ENCODE results near the gene INHBC. TPM values are rescaled to one million over a fixed set of nuclear protein-coding genes. Genes with fewer than 3 reads are reported as not detected.
"Not testable (repeated sequence)": the region's sequence is repeated elsewhere in the genome, so short reads cannot be mapped to it uniquely, and the experiment has no call there.

Gene INHBC
- total RNA-seq, 2 donors from 2014 or later, result not detected

DNA sequence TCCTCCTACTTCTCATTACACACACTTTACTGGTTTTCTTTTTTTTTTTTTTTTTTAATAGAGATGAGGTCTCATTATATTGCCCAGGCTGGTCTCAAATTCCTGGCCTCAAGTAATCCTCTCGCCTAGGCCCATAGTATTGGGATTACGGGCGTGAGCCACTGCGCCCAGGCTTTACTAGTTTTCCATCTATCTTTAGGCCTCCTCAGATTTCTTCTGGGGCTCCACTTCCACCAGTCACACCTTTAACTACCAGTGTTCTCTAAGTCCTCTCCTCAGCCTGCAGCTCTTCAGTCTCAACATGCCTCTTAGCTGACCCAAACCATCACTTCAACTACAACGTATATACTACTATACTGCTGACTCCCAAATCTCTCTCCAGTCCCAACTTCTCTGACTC lies 14.1 kb upstream of the INHBC start:
- no peak for DNase-seq (ENCODE audit: low spot score)
- intact Hi-C loops (cut with DNase I), result no loop called here

DNA sequence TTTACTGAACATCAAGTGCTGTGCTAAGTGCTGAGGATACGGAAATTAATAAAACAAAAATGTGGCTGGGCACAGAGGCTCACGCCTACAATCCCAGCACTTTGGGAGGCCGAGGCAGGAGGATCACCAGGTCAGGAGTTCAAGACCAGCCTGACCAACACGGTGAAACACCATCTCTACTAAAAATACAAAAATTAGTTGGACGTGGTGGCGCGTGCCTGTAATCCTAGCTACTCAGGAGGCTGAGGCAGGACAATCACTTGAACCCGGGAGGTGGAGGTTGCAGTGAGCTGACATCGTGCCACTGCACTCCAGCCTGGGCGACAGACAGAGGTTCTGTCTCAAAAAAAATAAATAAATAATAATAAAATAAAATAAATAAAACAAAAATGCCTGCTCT lies 7.6 kb upstream of the INHBC start:
- DNase-seq (ENCODE audit: low spot score); intact Hi-C loops (cut with DNase I): not testable (repeated sequence)

DNA sequence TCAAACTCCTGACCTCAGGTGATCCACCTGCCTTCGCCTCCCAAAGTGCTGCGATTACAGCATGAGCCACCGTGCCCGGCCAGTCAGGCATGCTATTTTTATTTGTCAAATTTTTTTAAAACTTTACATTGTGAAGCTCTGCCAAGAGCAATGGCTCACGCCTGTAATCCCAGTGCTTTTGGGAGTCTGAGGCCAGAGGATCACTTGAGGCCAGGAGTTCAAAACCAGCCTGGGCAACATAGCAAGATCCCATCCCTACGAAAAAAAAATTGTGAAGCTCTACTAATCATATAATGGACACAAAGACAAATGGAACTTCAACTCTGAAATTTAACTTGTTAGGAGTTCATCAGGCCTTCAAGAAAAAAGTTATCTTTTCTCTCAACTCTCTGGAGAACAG lies 5.6 kb upstream of the INHBC start:
- intact Hi-C loops (cut with DNase I), result no loop called here
- DNase-seq (ENCODE audit: low spot score), result no peak

- intact Hi-C loops (cut with DNase I), result no loop called here
- no peak for DNase-seq (ENCODE audit: low spot score)
These were observed 5.0 kb upstream of the INHBC start for GRCh38 chr12:57429473-57430111.

DNA sequence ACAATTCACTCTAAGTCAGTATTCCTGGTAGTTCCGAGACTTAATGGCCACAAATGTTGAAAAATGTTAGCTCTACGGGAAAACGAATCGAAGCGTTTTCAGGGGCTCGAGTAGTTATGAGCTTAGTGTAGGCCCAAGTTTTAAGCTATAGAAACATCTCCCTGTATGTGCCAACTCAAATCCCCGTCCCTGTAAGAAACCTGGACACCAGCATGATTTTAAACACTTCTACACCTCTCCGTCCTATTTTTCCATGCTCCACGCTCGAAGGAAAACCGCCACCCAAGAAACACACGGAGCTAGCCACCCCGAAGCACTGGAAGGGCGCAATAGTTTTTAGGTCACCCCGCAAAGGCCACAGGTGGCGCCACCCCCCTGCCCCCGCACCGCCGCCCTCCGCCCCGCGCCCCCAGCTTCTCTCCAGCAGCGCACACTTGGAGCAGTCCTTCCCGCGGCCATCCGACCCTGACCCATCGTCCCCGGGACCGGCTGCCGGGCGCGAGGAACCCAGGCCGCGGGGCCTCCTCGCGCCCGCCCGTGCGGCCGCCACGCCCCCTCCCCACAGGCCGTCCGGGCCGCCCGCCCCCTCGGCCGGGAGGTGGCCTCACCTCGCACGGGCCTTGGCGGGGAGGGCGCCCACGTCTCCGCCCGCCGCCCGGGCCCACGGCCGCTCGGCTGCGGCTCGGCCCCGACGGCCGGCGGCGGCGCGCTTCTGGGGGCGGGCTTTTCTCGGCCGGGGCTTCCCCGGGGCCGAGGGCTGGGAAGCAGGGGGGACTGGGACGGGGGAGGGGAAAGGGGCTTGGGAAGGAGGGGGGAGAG lies 4.3 kb upstream of the INHBC start:
- intact Hi-C loops (cut with DNase I), result no loop called here
- peak; percentile 82 for DNase-seq (ENCODE audit: low spot score)

- intact Hi-C loops (cut with DNase I), result no loop called here
These were observed 3.5 kb upstream of the INHBC start, which contains the start of gene R3HDM2 for GRCh38 chr12:57430931-57431566. Gene R3HDM2 (minus strand): TSS chr12:57431043. CDS start chr12:57310428, 120,615 bp downstream.

DNA sequence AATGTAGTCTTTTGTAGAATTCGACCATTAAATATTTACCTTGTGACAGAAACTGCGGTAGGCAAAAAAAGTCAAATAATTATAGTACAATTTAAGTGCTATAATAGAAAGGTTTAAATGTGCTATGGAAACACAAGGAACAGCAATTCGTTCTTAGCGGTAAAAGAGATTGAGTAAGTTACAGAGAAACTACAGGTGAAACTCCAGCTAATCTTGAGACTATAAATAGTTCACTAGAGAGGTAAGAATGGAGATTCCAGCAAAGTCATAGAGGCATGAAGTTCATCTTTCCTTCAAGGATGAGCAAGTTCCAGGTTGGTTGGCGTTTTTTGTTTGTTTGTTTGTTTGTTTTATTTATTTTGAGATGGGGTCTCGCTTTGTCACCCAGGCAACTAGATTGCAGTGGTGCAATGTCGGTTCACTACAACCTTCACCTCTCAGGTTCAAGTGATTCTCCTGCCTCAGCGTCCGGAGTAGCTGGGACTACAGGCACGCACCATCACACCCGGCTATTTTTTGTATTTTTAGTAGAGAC lies 2.9 kb upstream of the INHBC start:
- intact Hi-C loops (cut with DNase I), result no loop called here
- no peak for DNase-seq (ENCODE audit: low spot score)

More at GRCh38 chr12:57430931-57431566, 3.5 kb upstream of the INHBC start, which contains the start of gene R3HDM2:
- peak; percentile 99 for DNase-seq (ENCODE audit: low spot score)

DNA sequence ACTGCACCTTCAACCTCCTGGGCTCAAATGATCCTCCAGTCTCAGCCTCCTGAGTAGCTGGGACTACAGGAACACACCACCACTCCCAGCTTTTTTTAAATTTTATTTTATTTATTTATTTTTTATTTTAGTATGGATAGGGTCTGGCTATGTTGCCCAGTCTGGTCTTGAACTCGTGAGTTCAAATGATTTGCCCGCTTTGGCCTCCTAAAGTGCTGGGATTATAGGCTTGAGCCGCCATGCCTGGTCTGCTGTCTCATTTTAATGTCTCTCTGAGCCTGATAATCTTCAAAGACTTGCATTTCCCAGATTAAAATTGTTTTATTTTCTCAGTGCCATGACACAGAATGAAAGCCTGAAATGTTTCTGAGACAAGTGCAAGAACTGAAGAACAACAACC lies 1.2 kb upstream of the INHBC start:
- intact Hi-C loops (cut with DNase I), result no loop called here
- no peak for DNase-seq (ENCODE audit: low spot score)

DNA sequence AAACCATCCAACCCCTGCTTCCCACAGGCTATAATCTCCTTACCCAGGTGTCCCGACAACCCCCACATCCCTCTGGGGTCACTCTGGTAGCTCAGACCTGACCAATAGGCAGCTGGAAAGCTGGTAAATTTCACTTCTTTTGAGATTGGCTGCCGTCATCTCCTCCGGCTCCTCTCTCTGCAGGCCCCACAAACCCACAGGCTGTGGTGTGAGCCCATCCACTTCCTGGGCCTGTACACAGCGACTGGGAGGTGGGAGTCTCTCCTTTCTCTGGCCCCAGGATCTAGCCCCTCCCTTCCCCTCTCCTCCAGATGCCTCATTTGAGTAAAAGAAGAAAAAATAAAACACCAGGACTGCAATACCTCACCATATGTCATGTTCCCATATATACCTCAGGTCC lies 709 bp downstream of the INHBC start:
- intact Hi-C loops (cut with DNase I), result no loop called here
- no peak for DNase-seq (ENCODE audit: low spot score)

DNA sequence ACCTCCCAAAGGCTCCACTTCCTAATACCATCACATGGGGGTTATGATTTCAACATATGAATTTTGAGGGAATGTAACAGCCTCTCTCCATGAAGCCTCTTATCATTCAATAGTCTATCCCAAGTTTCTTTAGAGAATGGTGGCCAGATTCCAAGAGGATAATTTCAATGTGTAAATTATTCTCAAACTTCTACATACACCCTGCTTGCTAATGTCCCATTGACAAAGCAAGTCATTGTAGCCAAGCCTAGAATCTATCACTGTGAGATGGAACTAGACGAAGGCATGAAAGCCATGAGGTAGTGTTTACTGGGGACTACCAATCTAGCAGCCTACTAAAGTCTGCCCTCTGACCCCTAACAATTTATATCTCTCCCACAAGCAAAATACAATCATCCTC lies 3.8 kb downstream of the INHBC start:
- intact Hi-C loops (cut with DNase I), result no loop called here
- DNase-seq (ENCODE audit: low spot score), result no peak

DNA sequence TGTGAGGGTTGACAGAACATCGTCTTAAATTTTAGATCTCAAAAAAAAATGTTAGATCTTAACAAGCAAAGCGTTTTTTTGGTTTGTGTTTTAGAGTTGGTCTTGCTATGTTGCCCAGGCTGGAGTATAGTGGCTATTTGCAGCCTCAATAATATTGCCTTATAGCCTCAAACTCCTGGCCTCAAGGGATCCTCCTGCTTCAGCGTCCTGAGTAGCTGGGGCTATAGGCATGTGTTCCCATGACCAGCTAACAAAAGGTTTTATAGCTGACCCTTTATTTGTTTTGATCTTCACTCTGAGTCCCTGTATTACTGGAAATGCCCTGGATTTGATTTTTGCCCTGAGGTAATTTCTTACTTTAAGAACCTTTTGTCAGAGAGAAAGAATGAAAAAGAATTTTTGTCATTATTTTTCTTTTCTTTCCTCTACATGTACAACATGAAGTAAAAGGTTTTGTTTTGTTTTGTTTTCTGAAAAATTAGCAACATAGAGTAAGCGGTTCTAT lies 5.2 kb downstream of the INHBC start:
- no peak for DNase-seq (ENCODE audit: low spot score)
- intact Hi-C loops (cut with DNase I), result no loop called here

- DNase-seq (ENCODE audit: low spot score); intact Hi-C loops (cut with DNase I): not testable (repeated sequence)
These were observed 6.8 kb downstream of the INHBC start for GRCh38 chr12:57441393-57441792.

GRCh38 chr12:57441846-57442427 lies 7.4 kb downstream of the INHBC start:
- intact Hi-C loops (cut with DNase I), result no loop called here
- DNase-seq (ENCODE audit: low spot score), result no peak

GRCh38 chr12:57444337-57444736 lies 9.8 kb downstream of the INHBC start:
- DNase-seq (ENCODE audit: low spot score); intact Hi-C loops (cut with DNase I): not testable (repeated sequence)

DNA sequence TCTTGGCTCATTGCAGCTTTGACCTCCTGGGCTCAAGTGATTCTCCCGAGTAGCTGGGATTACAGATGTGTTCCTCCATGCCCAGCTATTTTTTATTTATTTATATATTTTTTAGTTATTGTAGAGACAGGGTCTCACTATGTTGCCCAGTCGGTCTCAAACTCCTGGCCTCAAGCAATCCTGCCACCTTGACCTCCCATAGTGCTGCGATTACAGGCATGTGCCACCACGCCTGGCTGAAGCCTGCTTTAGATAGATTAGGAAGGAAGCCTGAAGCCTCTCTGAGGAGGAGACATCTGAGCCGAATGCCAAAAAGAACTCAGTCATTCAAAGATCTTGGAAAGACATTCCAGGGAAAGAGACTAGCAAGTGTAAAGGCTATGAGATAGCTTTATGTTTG lies 10.2 kb downstream of the INHBC start:
- intact Hi-C loops (cut with DNase I), result no loop called here
- peak; percentile 5 for DNase-seq (ENCODE audit: low spot score)

GRCh38 chr12:57446292-57446960 lies 11.8 kb downstream of the INHBC start:
- peak; percentile 24 for DNase-seq (ENCODE audit: low spot score)
- intact Hi-C loops (cut with DNase I), result no loop called here

DNA sequence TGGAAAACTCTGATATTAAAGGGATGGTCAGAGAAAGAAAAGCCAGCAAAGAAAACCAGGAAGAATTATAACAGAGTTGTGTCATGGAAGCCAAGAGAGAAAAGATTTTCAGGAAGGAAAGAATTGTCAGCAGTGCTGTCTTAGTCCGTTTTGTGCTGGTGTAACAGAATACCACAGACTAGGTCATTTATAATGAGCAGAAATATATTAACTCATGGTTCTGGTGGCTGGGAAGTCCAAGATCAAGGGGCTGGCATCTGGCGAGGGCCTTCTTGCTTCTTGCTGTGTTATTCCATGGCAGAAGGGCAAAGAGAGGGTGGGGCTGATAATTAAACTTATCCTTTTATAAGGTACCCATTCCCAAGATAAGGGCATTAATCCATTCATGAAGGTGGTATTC lies 14.1 kb downstream of the INHBC start:
- intact Hi-C loops (cut with DNase I), result no loop called here
- no peak for DNase-seq (ENCODE audit: low spot score)

DNA sequence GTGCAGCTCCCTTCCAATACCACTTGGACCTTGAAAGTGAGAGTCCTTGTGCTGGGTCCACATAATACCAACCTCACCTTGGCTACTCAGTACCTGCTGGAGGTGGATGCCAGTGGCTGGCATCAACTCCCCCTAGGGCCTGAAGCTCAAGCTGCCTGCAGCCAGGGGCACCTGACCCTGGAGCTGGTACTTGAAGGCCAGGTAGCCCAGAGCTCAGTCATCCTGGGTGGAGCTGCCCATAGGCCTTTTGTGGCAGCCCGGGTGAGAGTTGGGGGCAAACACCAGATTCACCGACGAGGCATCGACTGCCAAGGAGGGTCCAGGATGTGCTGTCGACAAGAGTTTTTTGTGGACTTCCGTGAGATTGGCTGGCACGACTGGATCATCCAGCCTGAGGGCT lies 14.8 kb downstream of the INHBC start:
- intact Hi-C loops (cut with DNase I), result no loop called here
- no peak for DNase-seq (ENCODE audit: low spot score)

DNA sequence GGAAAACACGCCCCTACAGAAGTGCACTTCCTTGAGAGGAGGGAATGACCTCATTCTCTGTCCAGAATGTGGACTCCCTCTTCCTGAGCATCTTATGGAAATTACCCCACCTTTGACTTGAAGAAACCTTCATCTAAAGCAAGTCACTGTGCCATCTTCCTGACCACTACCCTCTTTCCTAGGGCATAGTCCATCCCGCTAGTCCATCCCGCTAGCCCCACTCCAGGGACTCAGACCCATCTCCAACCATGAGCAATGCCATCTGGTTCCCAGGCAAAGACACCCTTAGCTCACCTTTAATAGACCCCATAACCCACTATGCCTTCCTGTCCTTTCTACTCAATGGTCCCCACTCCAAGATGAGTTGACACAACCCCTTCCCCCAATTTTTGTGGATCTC lies 15.5 kb downstream of the INHBC start:
- intact Hi-C loops (cut with DNase I), result loop anchor here (5.0 kb wide), 2 partner anchors 143 to 188 kb away; no protein-coding TSS in a partner anchor
- no peak for DNase-seq (ENCODE audit: low spot score)

All from posterior vena cava (tissue), 2 donors.